WTC11 (cell line): ENCODE results near the gene COL20A1. TPM values are rescaled to one million over a fixed set of nuclear protein-coding genes. Genes with fewer than 3 reads are reported as not detected.

Experiments used
- ATAC-seq: fragments of 200-7000 bp; cut with Tn5 transposase; 2 replicates; pipeline ENCODE4 v1.10.0; 2021; ENCODE audit warnings: mild to moderate bottlenecking, moderate library complexity
- CTCF ChIA-PET: fragments of 300-600 bp; sonication (Branson Sonifier 250); formaldehyde crosslinking; loops from one replicate; lab custom pipeline; 2021; ENCODE audit warnings: antibody characterized with exemption; lab: Charles Lee
- POLR2A ChIA-PET: fragments of 350-600 bp; sonication (Branson Sonifier 250); formaldehyde crosslinking; loops from one replicate; lab custom pipeline; 2021; ENCODE audit warnings: antibody characterized with exemption; lab: Charles Lee
- DNase-seq: peaks from one replicate; pipeline ENCODE4 v3.0.0; 2021; ENCODE audit warnings: low spot score
- H3K27ac Mint-ChIP-seq: 2 replicates; pipeline ENCODE4 v1.8.0; 2021; ENCODE audit warnings: mixed read lengths
- H3K27me3 Mint-ChIP-seq: 2 replicates; pipeline ENCODE4 v1.8.0; 2021; ENCODE audit warnings: low read depth, mild to moderate bottlenecking, moderate library complexity, mixed read lengths
- H3K36me3 Mint-ChIP-seq: 2 replicates; pipeline ENCODE4 v1.8.0; 2021; ENCODE audit warnings: mixed read lengths
- H3K4me1 Mint-ChIP-seq: 2 replicates; pipeline ENCODE4 v1.8.0; 2022; ENCODE audit warnings: mixed read lengths
- H3K4me3 Mint-ChIP-seq: 2 replicates; pipeline ENCODE4 v1.8.0; 2021; ENCODE audit warnings: mild to moderate bottlenecking, moderate library complexity, mixed read lengths
- H3K9me3 Mint-ChIP-seq: 2 replicates; pipeline ENCODE4 v1.8.0; 2021; ENCODE audit warnings: mixed read lengths
- ATF1 ChIP-seq: sonication (generic); formaldehyde crosslinking; IDR thresholded peaks from 2 replicates; pipeline ENCODE4 v1.8.1; 2023; ENCODE audit warnings: mild to moderate bottlenecking, moderate library complexity, missing genetic modification reagents
- CBFB ChIP-seq: sonication (generic); formaldehyde crosslinking; IDR thresholded peaks from 2 replicates; pipeline ENCODE4 v1.8.1; 2022; ENCODE audit warnings: mild to moderate bottlenecking, low read depth, missing genetic modification reagents
- CREB1 ChIP-seq: sonication (generic); formaldehyde crosslinking; IDR thresholded peaks from 2 replicates; pipeline ENCODE4 v1.8.0; 2023; ENCODE audit warnings: mild to moderate bottlenecking, missing genetic modification reagents
- ESRRA ChIP-seq: sonication (generic); formaldehyde crosslinking; IDR thresholded peaks from 2 replicates; pipeline ENCODE4 v1.8.1; 2022; ENCODE audit warnings: mild to moderate bottlenecking, missing genetic modification reagents, borderline replicate concordance
- JUN ChIP-seq: sonication (generic); formaldehyde crosslinking; IDR thresholded peaks from 2 replicates; pipeline ENCODE4 v1.8.0; 2023; ENCODE audit warnings: mild to moderate bottlenecking, missing genetic modification reagents
- KAT7 ChIP-seq: sonication (generic); formaldehyde crosslinking; IDR thresholded peaks from 2 replicates; pipeline ENCODE4 v1.8.1; 2023; ENCODE audit warnings: missing genetic modification reagents, mild to moderate bottlenecking, borderline replicate concordance
- MXD4 ChIP-seq: fragments of 250-450 bp; sonication (Bioruptor Pico); IDR thresholded peaks from 2 replicates; pipeline ENCODE4 v1.8.0; 2021; ENCODE audit warnings: mild to moderate bottlenecking, moderate library complexity, borderline replicate concordance
- MYBL2 ChIP-seq: sonication (generic); formaldehyde crosslinking; IDR thresholded peaks from 2 replicates; pipeline ENCODE4 v1.8.1; 2023; ENCODE audit warnings: mild to moderate bottlenecking, moderate library complexity, missing genetic modification reagents
- NR1H2 ChIP-seq: sonication (generic); formaldehyde crosslinking; IDR thresholded peaks from 2 replicates; pipeline ENCODE4 v1.9.0; 2021; ENCODE audit warnings: mild to moderate bottlenecking, moderate library complexity, missing genetic modification reagents
- NR3C1 ChIP-seq: sonication (generic); formaldehyde crosslinking; conservative IDR thresholded peaks from 2 replicates; pipeline ENCODE4 v1.8.1; 2023; ENCODE audit warnings: low read depth, mild to moderate bottlenecking, missing genetic modification reagents
- OVOL2 ChIP-seq: fragments of 250-450 bp; sonication (Bioruptor Pico); IDR thresholded peaks from 2 replicates; pipeline ENCODE4 v1.9.0; 2021; ENCODE audit warnings: mild to moderate bottlenecking, borderline replicate concordance
- PRRX2 ChIP-seq: fragments of 250-450 bp; sonication (Bioruptor Pico); IDR thresholded peaks from 2 replicates; pipeline ENCODE4 v1.8.0; 2021; ENCODE audit warnings: mild to moderate bottlenecking
- RORB ChIP-seq: fragments of 250-450 bp; sonication (Bioruptor Pico); IDR thresholded peaks from 2 replicates; pipeline ENCODE4 v1.9.0; 2021; ENCODE audit warnings: mild to moderate bottlenecking
- SMAD4 ChIP-seq: sonication (generic); formaldehyde crosslinking; IDR thresholded peaks from 2 replicates; pipeline ENCODE4 v1.8.0; 2022; ENCODE audit warnings: mild to moderate bottlenecking, missing genetic modification reagents
- TEAD1 ChIP-seq: sonication (generic); formaldehyde crosslinking; IDR thresholded peaks from 2 replicates; pipeline ENCODE4 v1.8.0; 2022; ENCODE audit warnings: mild to moderate bottlenecking, missing genetic modification reagents
- ZBTB21 ChIP-seq: sonication (generic); formaldehyde crosslinking; IDR thresholded peaks from 2 replicates; pipeline ENCODE4 v1.8.1; 2023; ENCODE audit warnings: mild to moderate bottlenecking, missing genetic modification reagents, borderline replicate concordance
- total RNA-seq: library from RNA; stranded (reverse); gene quantifications from 3 replicates; pipeline ENCODE4 v1.2.3, GENCODE V29; 2021
- TF ChIP-seq, protein P1 (sequence below): sonication (generic); formaldehyde crosslinking; IDR thresholded peaks from 2 replicates; pipeline ENCODE4 v1.8.1; 2022; ENCODE audit warnings: low read depth, missing genetic modification reagents, borderline replicate concordance
- TF ChIP-seq, protein P2 (sequence below): sonication (generic); formaldehyde crosslinking; IDR thresholded peaks from 2 replicates; pipeline ENCODE4 v1.8.1; 2023; ENCODE audit warnings: mild to moderate bottlenecking, missing genetic modification reagents
- TF ChIP-seq, protein P3 (sequence below): sonication (generic); formaldehyde crosslinking; IDR thresholded peaks from 2 replicates; pipeline ENCODE4 v1.8.0; 2022; ENCODE audit warnings: mild to moderate bottlenecking, missing genetic modification reagents
- TF ChIP-seq, protein P4 (sequence below): sonication (generic); formaldehyde crosslinking; conservative IDR thresholded peaks from 2 replicates; pipeline ENCODE4 v1.8.1; 2023; ENCODE audit warnings: mild to moderate bottlenecking, low read depth, missing genetic modification reagents, moderate library complexity
- TF ChIP-seq, protein P5 (sequence below): sonication (generic); formaldehyde crosslinking; IDR thresholded peaks from 2 replicates; pipeline ENCODE4 v1.8.1; 2023; ENCODE audit warnings: mild to moderate bottlenecking, moderate library complexity, missing genetic modification reagents
- TF ChIP-seq, protein P6 (sequence below): sonication (generic); formaldehyde crosslinking; IDR thresholded peaks from 2 replicates; pipeline ENCODE4 v1.8.1; 2023; ENCODE audit warnings: mild to moderate bottlenecking, missing genetic modification reagents
- TF ChIP-seq, protein P7 (sequence below): sonication (generic); formaldehyde crosslinking; IDR thresholded peaks from 2 replicates; pipeline ENCODE4 v1.8.1; 2022; ENCODE audit warnings: mild to moderate bottlenecking, missing genetic modification reagents, moderate library complexity, borderline replicate concordance

COL20A1 gene
- total RNA-seq, 1 experiment from 2014 or later, result 1.3 TPM

DNA sequence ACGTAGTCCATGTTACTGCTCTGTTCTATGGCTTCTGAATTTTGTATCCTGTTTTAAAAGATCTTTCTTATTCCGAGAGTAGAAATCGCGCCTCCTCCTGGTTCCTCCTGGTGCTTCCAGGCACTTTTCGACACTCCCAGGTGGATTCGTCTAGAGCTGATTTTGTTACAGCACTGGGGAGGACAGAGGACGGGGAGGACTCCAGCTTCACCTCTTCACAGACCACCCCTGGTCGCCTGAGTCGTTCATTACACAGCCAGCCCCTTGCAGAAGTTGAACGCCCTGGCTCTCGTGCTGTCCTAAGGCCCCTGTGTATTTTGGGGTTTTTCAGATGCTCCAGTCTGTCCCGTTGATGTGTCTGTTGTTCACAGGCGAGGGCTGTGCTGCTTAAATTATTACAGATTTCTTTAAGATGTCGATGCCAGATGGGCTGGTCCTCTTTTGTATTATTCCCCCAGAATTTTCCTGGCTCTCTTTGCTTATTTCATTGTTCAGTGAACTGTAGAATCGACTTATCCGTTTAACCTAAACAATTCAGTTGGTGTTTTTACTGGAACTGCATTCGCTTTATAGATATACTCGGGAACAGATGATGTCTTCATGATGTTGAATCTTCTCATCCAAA is 30.5 kb downstream of the COL20A1 start:
- Mint-ChIP-seq H3K4me3 (no peak overlapping the region), H3K4me1 (peaks cover 2% of the 10 kb centered on the region; the same call in 1 of the 2 replicates), H3K36me3 (no peaks in the 10 kb centered on the region), H3K27ac (peak overlapping the region; percentile 65), H3K9me3 (no peaks in the 10 kb centered on the region), H3K27me3 (no peaks in the 10 kb centered on the region)
- TF ChIP-seq, protein P1, sequence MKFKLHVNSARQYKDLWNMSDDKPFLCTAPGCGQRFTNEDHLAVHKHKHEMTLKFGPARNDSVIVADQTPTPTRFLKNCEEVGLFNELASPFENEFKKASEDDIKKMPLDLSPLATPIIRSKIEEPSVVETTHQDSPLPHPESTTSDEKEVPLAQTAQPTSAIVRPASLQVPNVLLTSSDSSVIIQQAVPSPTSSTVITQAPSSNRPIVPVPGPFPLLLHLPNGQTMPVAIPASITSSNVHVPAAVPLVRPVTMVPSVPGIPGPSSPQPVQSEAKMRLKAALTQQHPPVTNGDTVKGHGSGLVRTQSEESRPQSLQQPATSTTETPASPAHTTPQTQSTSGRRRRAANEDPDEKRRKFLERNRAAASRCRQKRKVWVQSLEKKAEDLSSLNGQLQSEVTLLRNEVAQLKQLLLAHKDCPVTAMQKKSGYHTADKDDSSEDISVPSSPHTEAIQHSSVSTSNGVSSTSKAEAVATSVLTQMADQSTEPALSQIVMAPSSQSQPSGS (CRISPR knock-in tag), result no peak
- TF ChIP-seq, protein P2, sequence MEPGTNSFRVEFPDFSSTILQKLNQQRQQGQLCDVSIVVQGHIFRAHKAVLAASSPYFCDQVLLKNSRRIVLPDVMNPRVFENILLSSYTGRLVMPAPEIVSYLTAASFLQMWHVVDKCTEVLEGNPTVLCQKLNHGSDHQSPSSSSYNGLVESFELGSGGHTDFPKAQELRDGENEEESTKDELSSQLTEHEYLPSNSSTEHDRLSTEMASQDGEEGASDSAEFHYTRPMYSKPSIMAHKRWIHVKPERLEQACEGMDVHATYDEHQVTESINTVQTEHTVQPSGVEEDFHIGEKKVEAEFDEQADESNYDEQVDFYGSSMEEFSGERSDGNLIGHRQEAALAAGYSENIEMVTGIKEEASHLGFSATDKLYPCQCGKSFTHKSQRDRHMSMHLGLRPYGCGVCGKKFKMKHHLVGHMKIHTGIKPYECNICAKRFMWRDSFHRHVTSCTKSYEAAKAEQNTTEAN (CRISPR knock-in tag), result no peak
- TF ChIP-seq MXD4 (CRISPR knock-in tag) (no peak), MYBL2 (CRISPR knock-in tag) (no peak), RORB (CRISPR knock-in tag) (no peak), ESRRA (CRISPR knock-in tag) (no peak), CREB1 (CRISPR knock-in tag) (no peak), OVOL2 (no peak), SMAD4 (CRISPR knock-in tag) (no peak)
- TF ChIP-seq, protein P3, sequence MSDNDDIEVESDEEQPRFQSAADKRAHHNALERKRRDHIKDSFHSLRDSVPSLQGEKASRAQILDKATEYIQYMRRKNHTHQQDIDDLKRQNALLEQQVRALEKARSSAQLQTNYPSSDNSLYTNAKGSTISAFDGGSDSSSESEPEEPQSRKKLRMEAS (CRISPR knock-in tag), result no peak
- TF ChIP-seq, protein P4, sequence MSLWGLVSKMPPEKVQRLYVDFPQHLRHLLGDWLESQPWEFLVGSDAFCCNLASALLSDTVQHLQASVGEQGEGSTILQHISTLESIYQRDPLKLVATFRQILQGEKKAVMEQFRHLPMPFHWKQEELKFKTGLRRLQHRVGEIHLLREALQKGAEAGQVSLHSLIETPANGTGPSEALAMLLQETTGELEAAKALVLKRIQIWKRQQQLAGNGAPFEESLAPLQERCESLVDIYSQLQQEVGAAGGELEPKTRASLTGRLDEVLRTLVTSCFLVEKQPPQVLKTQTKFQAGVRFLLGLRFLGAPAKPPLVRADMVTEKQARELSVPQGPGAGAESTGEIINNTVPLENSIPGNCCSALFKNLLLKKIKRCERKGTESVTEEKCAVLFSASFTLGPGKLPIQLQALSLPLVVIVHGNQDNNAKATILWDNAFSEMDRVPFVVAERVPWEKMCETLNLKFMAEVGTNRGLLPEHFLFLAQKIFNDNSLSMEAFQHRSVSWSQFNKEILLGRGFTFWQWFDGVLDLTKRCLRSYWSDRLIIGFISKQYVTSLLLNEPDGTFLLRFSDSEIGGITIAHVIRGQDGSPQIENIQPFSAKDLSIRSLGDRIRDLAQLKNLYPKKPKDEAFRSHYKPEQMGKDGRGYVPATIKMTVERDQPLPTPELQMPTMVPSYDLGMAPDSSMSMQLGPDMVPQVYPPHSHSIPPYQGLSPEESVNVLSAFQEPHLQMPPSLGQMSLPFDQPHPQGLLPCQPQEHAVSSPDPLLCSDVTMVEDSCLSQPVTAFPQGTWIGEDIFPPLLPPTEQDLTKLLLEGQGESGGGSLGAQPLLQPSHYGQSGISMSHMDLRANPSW (CRISPR knock-in tag), result no peak
- TF ChIP-seq, protein P5, sequence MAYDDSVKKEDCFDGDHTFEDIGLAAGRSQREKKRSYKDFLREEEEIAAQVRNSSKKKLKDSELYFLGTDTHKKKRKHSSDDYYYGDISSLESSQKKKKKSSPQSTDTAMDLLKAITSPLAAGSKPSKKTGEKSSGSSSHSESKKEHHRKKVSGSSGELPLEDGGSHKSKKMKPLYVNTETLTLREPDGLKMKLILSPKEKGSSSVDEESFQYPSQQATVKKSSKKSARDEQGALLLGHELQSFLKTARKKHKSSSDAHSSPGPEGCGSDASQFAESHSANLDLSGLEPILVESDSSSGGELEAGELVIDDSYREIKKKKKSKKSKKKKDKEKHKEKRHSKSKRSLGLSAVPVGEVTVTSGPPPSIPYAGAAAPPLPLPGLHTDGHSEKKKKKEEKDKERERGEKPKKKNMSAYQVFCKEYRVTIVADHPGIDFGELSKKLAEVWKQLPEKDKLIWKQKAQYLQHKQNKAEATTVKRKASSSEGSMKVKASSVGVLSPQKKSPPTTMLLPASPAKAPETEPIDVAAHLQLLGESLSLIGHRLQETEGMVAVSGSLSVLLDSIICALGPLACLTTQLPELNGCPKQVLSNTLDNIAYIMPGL (CRISPR knock-in tag), result no peak
- TF ChIP-seq, protein P6, sequence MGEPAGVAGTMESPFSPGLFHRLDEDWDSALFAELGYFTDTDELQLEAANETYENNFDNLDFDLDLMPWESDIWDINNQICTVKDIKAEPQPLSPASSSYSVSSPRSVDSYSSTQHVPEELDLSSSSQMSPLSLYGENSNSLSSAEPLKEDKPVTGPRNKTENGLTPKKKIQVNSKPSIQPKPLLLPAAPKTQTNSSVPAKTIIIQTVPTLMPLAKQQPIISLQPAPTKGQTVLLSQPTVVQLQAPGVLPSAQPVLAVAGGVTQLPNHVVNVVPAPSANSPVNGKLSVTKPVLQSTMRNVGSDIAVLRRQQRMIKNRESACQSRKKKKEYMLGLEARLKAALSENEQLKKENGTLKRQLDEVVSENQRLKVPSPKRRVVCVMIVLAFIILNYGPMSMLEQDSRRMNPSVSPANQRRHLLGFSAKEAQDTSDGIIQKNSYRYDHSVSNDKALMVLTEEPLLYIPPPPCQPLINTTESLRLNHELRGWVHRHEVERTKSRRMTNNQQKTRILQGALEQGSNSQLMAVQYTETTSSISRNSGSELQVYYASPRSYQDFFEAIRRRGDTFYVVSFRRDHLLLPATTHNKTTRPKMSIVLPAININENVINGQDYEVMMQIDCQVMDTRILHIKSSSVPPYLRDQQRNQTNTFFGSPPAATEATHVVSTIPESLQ (CRISPR knock-in tag), result no peak
- ChIA-PET POLR2A (no interaction called here), CTCF (interaction anchor here (0.6 to 1.9 kb wide), 15 partner anchors 10 to 100 kb away, joined by 3 to 17 read pairs (median 4); partner anchors contain the start of gene NKAIN4)
- DNase-seq, result no peak
- no peak for ATAC-seq

DNA sequence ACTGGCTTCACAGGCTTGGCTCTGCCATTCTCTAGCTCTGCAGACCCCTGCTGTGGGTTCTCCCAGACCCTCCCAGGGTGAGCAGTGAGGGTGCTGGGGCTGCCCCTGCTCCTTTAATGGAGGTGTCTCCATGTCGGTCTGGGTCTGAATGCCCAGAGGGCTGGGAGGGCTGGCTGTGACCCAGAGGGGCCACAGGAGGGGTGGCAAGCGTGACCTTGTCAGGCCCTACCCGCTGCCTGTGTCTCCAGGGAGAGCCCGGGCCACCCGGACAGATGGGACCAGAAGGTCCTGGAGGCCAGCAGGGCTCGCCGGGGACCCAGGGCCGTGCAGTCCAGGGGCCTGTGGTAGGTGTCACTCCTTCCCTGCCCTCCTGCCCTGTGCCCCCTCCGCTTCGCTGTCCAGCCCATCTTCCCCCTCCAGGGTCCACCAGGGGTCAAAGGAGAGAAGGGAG is 32.1 kb downstream of the COL20A1 start:
- no peak for ATAC-seq

More for the DNA sequence above, 32.1 kb downstream of the COL20A1 start:
- Mint-ChIP-seq H3K4me1 (peaks cover 2% of the 10 kb centered on the region; the same call in 1 of the 2 replicates), H3K27ac (no peak overlapping the region), H3K36me3 (no peaks in the 10 kb centered on the region), H3K9me3 (no peaks in the 10 kb centered on the region), H3K27me3 (no peaks in the 10 kb centered on the region), H3K4me3 (no peak overlapping the region)
- ChIA-PET POLR2A (no interaction called here), CTCF (interaction anchor here (0.8 to 1.1 kb wide), 2 partner anchors 57 kb away, joined by 3 to 4 read pairs; no protein-coding TSS in a partner anchor)
- no peak for TF ChIP-seq ZBTB21 (CRISPR knock-in tag)
- TF ChIP-seq NR3C1 (CRISPR knock-in tag), result no peak
- no peak for TF ChIP-seq KAT7 (CRISPR knock-in tag)
- TF ChIP-seq, protein P7, sequence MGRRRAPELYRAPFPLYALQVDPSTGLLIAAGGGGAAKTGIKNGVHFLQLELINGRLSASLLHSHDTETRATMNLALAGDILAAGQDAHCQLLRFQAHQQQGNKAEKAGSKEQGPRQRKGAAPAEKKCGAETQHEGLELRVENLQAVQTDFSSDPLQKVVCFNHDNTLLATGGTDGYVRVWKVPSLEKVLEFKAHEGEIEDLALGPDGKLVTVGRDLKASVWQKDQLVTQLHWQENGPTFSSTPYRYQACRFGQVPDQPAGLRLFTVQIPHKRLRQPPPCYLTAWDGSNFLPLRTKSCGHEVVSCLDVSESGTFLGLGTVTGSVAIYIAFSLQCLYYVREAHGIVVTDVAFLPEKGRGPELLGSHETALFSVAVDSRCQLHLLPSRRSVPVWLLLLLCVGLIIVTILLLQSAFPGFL (CRISPR knock-in tag), result no peak
- TF ChIP-seq PRRX2 (CRISPR knock-in tag), result no peak
- TF ChIP-seq NR1H2 (CRISPR knock-in tag), result no peak
- TF ChIP-seq JUN (CRISPR knock-in tag), result no peak
- TF ChIP-seq SMAD4 (CRISPR knock-in tag), result no peak
- TF ChIP-seq CBFB (CRISPR knock-in tag), result no peak
- TF ChIP-seq ATF1 (CRISPR knock-in tag), result no peak
- no peak for TF ChIP-seq TEAD1 (CRISPR knock-in tag)
- no peak for TF ChIP-seq MXD4 (CRISPR knock-in tag)
- DNase-seq, result no peak
